ENCODE data around the gene ITPR2. TPM values are rescaled to one million over a fixed set of nuclear protein-coding genes. Genes with fewer than 3 reads are reported as not detected.

Gene ITPR2
- total and polyA plus RNA-seq, 4 donors: 4.1 to 47.0 (median 26.5) TPM

DNA sequence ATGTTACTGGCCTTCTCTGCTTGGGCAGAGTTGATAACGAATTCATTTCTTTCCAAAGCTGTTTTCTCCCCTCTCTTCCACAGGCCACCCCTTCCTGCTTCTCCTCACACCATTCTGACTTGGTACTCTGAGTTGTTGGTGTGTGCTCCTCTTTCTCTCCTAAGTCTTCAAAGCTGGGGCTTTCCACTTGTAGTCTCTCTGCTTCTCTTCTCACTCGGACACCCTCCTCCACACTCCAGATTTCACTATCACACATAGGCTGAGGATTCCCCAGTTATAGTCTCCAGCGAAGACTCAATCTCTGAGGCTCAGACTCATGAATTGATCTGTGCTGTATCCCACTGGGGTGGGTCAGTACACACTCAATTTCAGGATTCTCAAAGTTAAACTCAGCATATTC is 436.6 kb downstream of the ITPR2 start:
- peaks cover 0 to 21% (median under 1%) of the 10 kb centered on the region in 4 donors for H3K36me3 ChIP-seq (ENCODE audit: control insufficient read depth in 4 of 4, insufficient read depth in 4 of 4, low read length in 4 of 4)
- no peaks in the 10 kb centered on the region for H3K27me3 ChIP-seq (ENCODE audit: control insufficient read depth in 3 of 3, insufficient read depth in 3 of 3, low read length in 2 of 3)
- no peaks in the 10 kb centered on the region for H3K4me1 ChIP-seq (ENCODE audit: control insufficient read depth in 5 of 5, insufficient read depth in 5 of 5, low read length in 5 of 5)
- peaks cover 0 to 2% (median 0%) of the 10 kb centered on the region in 4 donors for H3K9me3 ChIP-seq (ENCODE audit: control insufficient read depth in 4 of 4, insufficient read depth in 3 of 4, low read length in 3 of 4)
- ATAC-seq (ENCODE audit: insufficient read depth, low FRiP score): no peak
- WGBS, 2 donors: 90 to 97% methylated on average over 3 of the region's 3 CpGs
- no peak overlapping the region for H3K27ac ChIP-seq (ENCODE audit: low read depth in 1 of 2, low read length in 1 of 2)
- TF ChIP-seq, protein P1, sequence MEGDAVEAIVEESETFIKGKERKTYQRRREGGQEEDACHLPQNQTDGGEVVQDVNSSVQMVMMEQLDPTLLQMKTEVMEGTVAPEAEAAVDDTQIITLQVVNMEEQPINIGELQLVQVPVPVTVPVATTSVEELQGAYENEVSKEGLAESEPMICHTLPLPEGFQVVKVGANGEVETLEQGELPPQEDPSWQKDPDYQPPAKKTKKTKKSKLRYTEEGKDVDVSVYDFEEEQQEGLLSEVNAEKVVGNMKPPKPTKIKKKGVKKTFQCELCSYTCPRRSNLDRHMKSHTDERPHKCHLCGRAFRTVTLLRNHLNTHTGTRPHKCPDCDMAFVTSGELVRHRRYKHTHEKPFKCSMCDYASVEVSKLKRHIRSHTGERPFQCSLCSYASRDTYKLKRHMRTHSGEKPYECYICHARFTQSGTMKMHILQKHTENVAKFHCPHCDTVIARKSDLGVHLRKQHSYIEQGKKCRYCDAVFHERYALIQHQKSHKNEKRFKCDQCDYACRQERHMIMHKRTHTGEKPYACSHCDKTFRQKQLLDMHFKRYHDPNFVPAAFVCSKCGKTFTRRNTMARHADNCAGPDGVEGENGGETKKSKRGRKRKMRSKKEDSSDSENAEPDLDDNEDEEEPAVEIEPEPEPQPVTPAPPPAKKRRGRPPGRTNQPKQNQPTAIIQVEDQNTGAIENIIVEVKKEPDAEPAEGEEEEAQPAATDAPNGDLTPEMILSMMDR (IDR thresholded peaks at IDR 0.05; ENCODE audit: control extremely low read depth, extremely low read depth): no peak
- no peak for DNase-seq
- no peak overlapping the region for H3K4me3 ChIP-seq
- no peak overlapping the region for H3K9ac ChIP-seq (ENCODE audit: insufficient read depth in 1 of 2, low read length in 2 of 2)

DNA sequence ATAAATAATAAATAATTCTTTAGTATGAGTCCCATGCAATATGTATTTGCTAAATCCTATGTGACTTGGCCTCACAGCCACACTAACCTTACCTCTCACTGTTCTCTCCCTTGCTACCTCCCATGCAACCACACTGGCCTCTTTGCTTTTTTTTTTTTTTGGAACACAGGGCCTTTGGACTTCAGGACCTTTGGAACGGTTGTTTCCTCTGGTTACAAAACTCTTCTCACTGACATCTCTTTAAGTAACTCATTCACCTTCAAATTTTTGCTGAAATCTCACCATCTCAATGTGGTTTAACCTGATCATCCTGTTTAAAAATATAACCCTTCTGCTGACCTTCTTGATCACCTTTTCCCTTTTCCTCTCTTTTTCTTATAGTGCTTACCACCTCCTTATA is 443.7 kb downstream of the ITPR2 start:
- TF ChIP-seq, protein P1 (IDR thresholded peaks at IDR 0.05; ENCODE audit: control extremely low read depth, extremely low read depth): no peak
- H3K27ac ChIP-seq (ENCODE audit: low read depth in 1 of 2, low read length in 1 of 2): no peak overlapping the region
- WGBS, 2 donors: 82 to 84% methylated on average over 1 of the region's 1 CpG

DNA sequence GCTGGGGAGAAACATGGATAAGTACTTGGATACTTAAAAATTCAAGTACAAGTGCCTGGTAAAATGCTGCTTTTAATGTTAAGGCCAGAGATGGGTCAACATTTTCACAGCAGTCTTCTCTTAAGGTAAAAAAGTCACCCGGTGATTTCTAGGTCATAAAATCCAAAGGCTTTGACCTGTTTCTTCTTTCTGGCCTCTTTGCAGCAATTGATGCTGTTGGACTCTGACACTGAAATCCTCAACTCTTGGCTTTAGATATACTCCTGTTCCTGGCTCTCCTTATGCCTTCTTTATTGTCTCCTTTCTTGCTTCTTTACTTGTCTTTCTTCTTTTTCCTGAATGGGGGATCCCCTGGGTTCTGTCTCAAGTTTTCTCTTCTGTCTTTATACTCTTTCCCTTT is 448.5 kb downstream of the ITPR2 start:
- DNase-seq: no peak
- no peak overlapping the region for H3K27ac ChIP-seq (ENCODE audit: low read depth in 1 of 2, low read length in 1 of 2)
- H3K36me3 ChIP-seq (ENCODE audit: control insufficient read depth in 4 of 4, insufficient read depth in 4 of 4, low read length in 4 of 4): peaks cover 0 to 3% (median under 1%) of the 10 kb centered on the region in 4 donors
- H3K9ac ChIP-seq (ENCODE audit: insufficient read depth in 1 of 2, low read length in 2 of 2): no peak overlapping the region
- H3K4me1 ChIP-seq (ENCODE audit: control insufficient read depth in 5 of 5, insufficient read depth in 5 of 5, low read length in 5 of 5): peaks cover 0 to 1% (median 0%) of the 10 kb centered on the region in 5 donors
- TF ChIP-seq, protein P1 (IDR thresholded peaks at IDR 0.05; ENCODE audit: control extremely low read depth, extremely low read depth): no peak
- ATAC-seq (ENCODE audit: insufficient read depth, low FRiP score): no peak
- no peaks in the 10 kb centered on the region for H3K27me3 ChIP-seq (ENCODE audit: control insufficient read depth in 3 of 3, insufficient read depth in 3 of 3, low read length in 2 of 3)
- no peaks in the 10 kb centered on the region for H3K9me3 ChIP-seq (ENCODE audit: control insufficient read depth in 4 of 4, insufficient read depth in 3 of 4, low read length in 3 of 4)
- WGBS, 2 donors: 83 to 86% methylated on average over 1 of the region's 1 CpG
- no peak overlapping the region for H3K4me3 ChIP-seq

More for the DNA sequence above, 443.7 kb downstream of the ITPR2 start:
- Histone ChIP-seq H3K4me1 (ENCODE audit: control insufficient read depth in 5 of 5, insufficient read depth in 5 of 5, low read length in 5 of 5) (no peaks in the 10 kb centered on the region), H3K27me3 (ENCODE audit: control insufficient read depth in 3 of 3, insufficient read depth in 3 of 3, low read length in 2 of 3) (no peaks in the 10 kb centered on the region), H3K9ac (ENCODE audit: insufficient read depth in 1 of 2, low read length in 2 of 2) (no peak overlapping the region), H3K9me3 (ENCODE audit: control insufficient read depth in 4 of 4, insufficient read depth in 3 of 4, low read length in 3 of 4) (no peaks in the 10 kb centered on the region), H3K36me3 (ENCODE audit: control insufficient read depth in 4 of 4, insufficient read depth in 4 of 4, low read length in 4 of 4) (peaks cover 0 to 6% (median under 1%) of the 10 kb centered on the region in 4 donors), H3K4me3 (no peak overlapping the region)
- ATAC-seq (ENCODE audit: insufficient read depth, low FRiP score): no peak
- no peak for DNase-seq

DNA sequence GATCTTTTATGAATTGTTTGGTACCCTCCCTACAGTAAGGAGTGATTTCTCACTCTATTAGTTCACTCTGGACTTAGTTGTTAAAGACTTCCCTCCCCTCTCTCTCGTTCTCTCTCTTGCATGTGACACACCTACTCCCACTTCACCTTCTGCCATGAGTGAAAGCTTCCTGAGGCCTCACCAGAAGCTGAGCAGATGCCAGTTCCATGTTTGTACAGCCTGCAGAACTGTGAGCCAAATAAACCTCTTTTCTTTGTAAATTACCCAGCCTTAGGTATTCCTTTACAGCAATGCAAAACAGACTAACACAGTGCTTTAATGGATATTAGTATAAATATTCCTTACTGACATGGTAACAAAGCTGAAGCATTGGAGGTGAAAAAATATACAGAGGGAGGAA is 450.0 kb downstream of the ITPR2 start:
- Histone ChIP-seq H3K27me3 (ENCODE audit: control insufficient read depth in 3 of 3, insufficient read depth in 3 of 3, low read length in 2 of 3) (no peaks in the 10 kb centered on the region), H3K9ac (ENCODE audit: insufficient read depth in 1 of 2, low read length in 2 of 2) (no peak overlapping the region), H3K4me1 (ENCODE audit: control insufficient read depth in 5 of 5, insufficient read depth in 5 of 5, low read length in 5 of 5) (peaks cover 0 to 4% (median 0%) of the 10 kb centered on the region in 5 donors), H3K36me3 (ENCODE audit: control insufficient read depth in 4 of 4, insufficient read depth in 4 of 4, low read length in 4 of 4) (peaks cover 0 to 3% (median under 1%) of the 10 kb centered on the region in 4 donors), H3K4me3 (no peak overlapping the region), H3K27ac (ENCODE audit: low read depth in 1 of 2, low read length in 1 of 2) (no peak overlapping the region), H3K9me3 (ENCODE audit: control insufficient read depth in 4 of 4, insufficient read depth in 3 of 4, low read length in 3 of 4) (no peaks in the 10 kb centered on the region)
- WGBS, 2 donors: 93 to 94% methylated on average over 1 of the region's 1 CpG
- TF ChIP-seq, protein P1 (IDR thresholded peaks at IDR 0.05; ENCODE audit: control extremely low read depth, extremely low read depth): no peak
- ATAC-seq (ENCODE audit: insufficient read depth, low FRiP score) (no peak), DNase-seq (no peak)
